Duodenal mucosa (tissue), 2 donors: ENCODE measurements around the gene DOCK2.

Source experiments
- H3K27ac ChIP-seq: one replicate; pipeline ENCODE4 v1.7.0; 2013; ENCODE audit warnings: low read depth, low read length
- H3K27me3 ChIP-seq, 2 donors: one replicate each; pipeline ENCODE4 v1.7.0; 2013; ENCODE audit warnings: low read length in 2 of 2, control low read depth in 1 of 2; ENCODE audit not compliant: insufficient read depth in 2 of 2, control insufficient read depth in 1 of 2
- H3K36me3 ChIP-seq, 2 donors: one replicate each; pipeline ENCODE4 v1.7.0; 2013; ENCODE audit warnings: low read length in 2 of 2, control low read depth in 1 of 2; ENCODE audit not compliant: insufficient read depth in 2 of 2, control insufficient read depth in 1 of 2
- H3K4me1 ChIP-seq, 2 donors: one replicate each; pipeline ENCODE4 v1.7.0; 2013; ENCODE audit warnings: low read length in 2 of 2, control low read depth in 1 of 2; ENCODE audit not compliant: insufficient read depth in 2 of 2, control insufficient read depth in 1 of 2
- H3K4me3 ChIP-seq, 2 donors: one replicate each; pipeline ENCODE4 v1.7.0; 2013; ENCODE audit warnings: low read length in 2 of 2, low read depth in 1 of 2
- H3K9ac ChIP-seq, 2 donors: one replicate each; pipeline ENCODE4 v1.7.0; 2013; ENCODE audit warnings: low read length in 2 of 2, low read depth in 1 of 2
- H3K9me3 ChIP-seq, 2 donors: one replicate each; pipeline ENCODE4 v1.7.0; 2013; ENCODE audit warnings: low read length in 2 of 2, control low read depth in 1 of 2; ENCODE audit not compliant: control insufficient read depth in 1 of 2

Gene DOCK2

DNA sequence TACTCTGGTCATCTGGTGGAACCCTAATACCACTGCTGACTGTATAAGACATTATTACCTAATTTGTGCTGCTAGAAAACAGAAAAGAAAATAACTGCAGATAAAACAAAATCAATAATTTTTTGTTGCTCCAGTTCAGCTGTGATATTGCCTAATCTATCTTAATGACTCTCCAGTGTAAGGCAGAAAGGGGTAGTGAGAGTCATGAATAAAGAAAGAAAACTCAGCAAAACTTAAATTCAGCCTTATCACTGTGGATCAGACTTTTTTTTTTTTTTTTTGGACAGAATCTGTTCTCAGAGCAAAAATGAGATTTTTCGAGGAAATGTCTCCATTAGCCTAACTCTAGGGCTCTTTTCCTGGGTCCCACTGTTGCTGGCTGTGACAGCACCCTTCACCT, 1.1 kb upstream of the DOCK2 start:
- Histone ChIP-seq H3K36me3 (no peaks in the 10 kb centered on the region), H3K9me3 (peaks cover 2 to 7% of the 10 kb centered on the region in 2 donors), H3K4me1 (peaks cover 6 to 7% of the 10 kb centered on the region in 2 donors), H3K27me3 (no peaks in the 10 kb centered on the region), H3K9ac (no peak overlapping the region), H3K4me3 (no peak overlapping the region), H3K27ac (no peak overlapping the region)

DNA sequence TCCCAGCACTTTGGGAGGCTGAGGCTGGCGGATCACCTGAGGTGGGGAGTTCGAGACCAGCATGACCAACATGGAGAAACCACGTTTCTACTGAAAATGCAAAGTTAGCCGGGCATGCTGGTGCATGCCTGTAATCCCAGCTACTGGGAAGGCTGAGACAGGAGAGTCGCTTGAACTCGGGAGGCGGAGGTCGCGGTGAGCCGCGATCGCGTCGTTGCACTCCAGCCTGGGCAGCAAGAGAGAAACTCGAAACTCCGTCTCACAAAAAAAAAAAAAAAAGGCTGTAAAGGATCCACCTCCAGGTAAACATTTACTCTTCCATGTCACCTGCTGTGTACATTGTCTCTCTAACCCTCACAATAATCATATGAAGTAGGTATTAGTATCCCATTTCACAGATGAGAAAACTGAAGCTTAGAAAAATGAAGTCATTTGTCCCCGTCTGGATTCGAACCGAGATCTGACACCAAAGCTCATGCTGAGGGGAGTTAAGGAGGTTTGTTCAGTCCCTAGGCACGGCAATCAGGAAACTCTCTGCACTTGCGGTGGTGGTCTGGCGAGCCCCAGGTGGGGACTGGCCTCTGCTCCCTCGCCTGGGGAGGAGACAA, 494 bp upstream of the DOCK2 start:
- no peak overlapping the region for H3K9ac ChIP-seq
- peak overlapping the region; percentile 57 to 75 for H3K4me3 ChIP-seq
- peaks cover 6 to 7% of the 10 kb centered on the region in 2 donors for H3K4me1 ChIP-seq
- H3K27me3 ChIP-seq: no peaks in the 10 kb centered on the region
- H3K9me3 ChIP-seq: peaks cover 2 to 7% of the 10 kb centered on the region in 2 donors
- H3K36me3 ChIP-seq: no peaks in the 10 kb centered on the region
- no peak overlapping the region for H3K27ac ChIP-seq

DNA sequence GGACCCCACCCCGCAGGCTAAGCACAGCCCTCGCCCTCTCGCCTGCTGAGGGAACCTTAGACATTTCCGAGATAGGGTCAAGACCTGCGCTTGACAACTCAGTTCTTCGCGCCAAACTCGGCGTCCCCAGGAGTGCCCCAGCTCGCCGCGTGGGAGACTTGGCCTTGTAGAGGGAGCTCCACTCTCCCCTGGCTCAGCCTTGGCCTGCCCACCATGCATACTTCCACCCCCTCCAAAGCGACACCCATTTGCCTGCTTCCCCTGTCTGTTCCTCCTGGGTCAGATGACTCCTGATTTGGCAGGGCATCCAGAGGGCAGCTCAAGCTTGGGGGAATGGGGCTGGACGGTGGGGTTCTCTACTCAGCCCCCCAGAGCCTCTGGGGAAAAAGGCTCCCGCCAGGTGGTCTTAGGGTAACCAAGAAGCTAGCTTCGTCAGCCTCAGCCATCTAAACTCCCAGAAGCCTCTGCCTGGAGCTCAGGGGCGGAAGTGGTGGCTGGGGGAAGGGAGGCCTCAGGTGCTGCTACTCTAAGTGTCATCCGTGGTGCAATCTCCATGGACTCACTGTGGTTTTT, 560 bp downstream of the DOCK2 start:
- Histone ChIP-seq H3K9ac (peak overlapping the region; percentile 21 to 38), H3K27me3 (no peaks in the 10 kb centered on the region), H3K4me1 (peaks cover 6 to 7% of the 10 kb centered on the region in 2 donors), H3K4me3 (peak overlapping the region; percentile 67 to 75), H3K9me3 (peaks cover 2 to 7% of the 10 kb centered on the region in 2 donors), H3K36me3 (no peaks in the 10 kb centered on the region), H3K27ac (no peak overlapping the region)

DNA sequence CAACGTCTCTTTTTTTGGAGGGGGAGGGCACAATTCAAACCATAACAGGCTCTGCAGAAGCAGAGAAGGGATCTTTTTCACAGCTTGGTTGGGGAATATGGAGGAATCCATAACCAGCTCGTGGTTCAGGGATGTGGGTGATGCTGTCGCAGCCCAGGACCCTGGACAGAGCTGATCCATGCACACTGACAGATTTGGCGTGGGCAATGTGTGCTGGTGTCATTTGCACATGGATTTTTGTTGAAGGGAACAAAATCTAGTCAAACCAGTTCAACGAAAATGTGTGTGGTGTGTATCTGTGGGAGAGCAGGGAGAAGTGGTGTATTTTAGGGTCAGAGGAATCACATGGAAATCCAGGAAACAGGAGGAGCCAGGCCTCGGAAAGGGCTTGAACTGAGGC, 4.2 kb downstream of the DOCK2 start:
- Histone ChIP-seq H3K27me3 (no peaks in the 10 kb centered on the region), H3K36me3 (no peaks in the 10 kb centered on the region), H3K9me3 (peaks cover 2 to 7% of the 10 kb centered on the region in 2 donors), H3K9ac (no peak overlapping the region), H3K4me1 (peaks cover 6 to 7% of the 10 kb centered on the region in 2 donors), H3K27ac (no peak overlapping the region), H3K4me3 (no peak overlapping the region)

DNA sequence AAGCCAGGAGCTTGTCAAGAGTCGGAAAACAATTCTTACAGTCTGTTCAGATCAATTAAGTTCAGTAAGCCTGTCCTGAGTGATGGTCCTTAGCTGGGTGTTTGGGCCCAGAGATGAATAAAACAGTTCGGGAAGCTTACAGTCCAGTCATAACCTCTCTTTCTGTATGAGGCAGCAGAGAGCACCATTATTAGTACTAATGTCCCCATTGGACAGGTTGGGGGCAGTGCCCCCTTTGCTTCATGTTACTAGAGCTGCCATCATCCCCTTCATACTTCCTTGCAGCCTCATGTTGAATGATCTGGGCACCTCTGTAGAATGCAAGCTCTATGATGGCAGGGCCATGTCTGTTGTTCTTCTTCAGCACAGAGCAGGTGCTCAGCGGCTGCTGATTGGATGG, 9.8 kb downstream of the DOCK2 start:
- Histone ChIP-seq H3K9me3 (no peaks in the 10 kb centered on the region), H3K36me3 (no peaks in the 10 kb centered on the region), H3K27ac (no peak overlapping the region), H3K4me3 (no peak overlapping the region), H3K9ac (no peak overlapping the region), H3K27me3 (no peaks in the 10 kb centered on the region), H3K4me1 (peaks cover 30 to 36% of the 10 kb centered on the region in 2 donors)

DNA sequence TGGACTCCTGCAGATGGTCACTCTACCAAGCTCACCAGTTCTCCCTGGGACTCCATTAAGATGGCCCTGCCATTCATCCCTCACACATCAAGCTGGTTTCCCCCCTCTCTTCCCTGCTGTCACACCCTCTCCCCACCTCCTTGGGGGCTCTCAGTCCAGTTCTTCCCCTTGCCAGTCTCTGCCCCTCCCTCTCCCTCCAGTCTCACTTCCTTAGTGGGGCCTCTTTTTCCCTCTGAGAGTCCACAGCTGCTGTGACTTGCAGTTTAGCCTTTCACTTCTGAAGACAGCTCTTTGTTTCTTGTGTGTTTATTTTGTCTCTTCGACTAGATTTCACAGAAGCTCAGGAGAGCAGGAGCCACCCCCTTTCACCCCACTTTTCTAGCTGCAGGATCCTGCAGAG, 10.5 kb downstream of the DOCK2 start:
- H3K4me1 ChIP-seq: peaks cover 32 to 43% of the 10 kb centered on the region in 2 donors
- H3K27ac ChIP-seq: no peak overlapping the region
- H3K36me3 ChIP-seq: no peaks in the 10 kb centered on the region
- H3K27me3 ChIP-seq: no peaks in the 10 kb centered on the region
- H3K4me3 ChIP-seq: no peak overlapping the region
- H3K9me3 ChIP-seq: no peaks in the 10 kb centered on the region
- H3K9ac ChIP-seq: no peak overlapping the region

DNA sequence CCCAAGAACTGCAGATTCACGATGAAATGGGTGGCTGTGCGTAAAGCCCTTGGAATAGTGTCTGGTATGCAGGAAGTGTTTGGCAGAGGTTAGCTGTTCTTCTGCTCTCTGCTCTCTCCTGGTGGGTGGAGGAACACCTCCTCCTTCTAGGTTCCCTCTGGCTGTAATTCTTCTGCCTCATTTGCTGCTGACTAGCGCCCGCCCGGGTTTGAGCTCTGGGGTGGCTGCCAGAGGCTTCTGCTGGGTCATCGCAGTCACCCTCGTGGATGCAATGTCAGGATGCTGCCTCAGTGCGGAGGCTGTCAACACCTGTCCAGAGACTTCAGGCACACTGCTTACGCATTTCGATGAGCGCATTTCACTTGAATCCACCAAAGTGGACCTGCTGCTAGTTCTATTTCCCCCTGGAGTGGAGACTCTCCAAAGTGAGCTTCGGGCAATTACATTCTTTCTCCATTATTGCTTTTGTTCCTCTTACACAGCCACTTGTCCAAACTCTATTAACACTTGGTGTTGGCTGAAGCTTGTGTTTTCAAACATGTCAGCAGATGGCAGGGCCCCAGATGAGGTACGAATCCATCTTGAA, 11.7 kb downstream of the DOCK2 start:
- Histone ChIP-seq H3K27me3 (no peaks in the 10 kb centered on the region), H3K27ac (no peak overlapping the region)

DNA sequence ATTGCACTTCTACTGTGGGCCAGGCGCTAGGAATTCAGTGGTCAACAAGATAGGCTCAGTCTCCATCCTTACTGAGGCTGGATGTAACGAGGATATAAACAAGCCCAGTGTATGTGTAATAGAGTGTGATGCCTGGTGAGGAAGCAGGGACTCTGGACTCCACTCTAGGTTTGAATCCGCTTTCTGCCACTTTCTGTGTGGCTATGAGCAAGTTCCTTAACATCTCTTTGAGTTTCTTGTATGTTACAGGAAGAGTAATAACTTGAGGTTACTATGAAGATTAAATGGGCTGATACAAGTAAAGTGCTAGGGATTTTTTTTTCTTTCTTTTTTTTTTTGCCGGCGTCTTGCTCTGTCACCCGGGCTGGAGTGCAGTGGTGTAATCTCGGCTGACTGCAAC, 12.4 kb downstream of the DOCK2 start:
- H3K4me3 ChIP-seq: no peak overlapping the region
- H3K4me1 ChIP-seq: peaks cover 32 to 44% of the 10 kb centered on the region in 2 donors
- H3K36me3 ChIP-seq: no peaks in the 10 kb centered on the region
- no peaks in the 10 kb centered on the region for H3K27me3 ChIP-seq
- no peak overlapping the region for H3K9ac ChIP-seq
- H3K9me3 ChIP-seq: no peaks in the 10 kb centered on the region
- H3K27ac ChIP-seq: no peak overlapping the region

More for the DNA sequence above, 11.7 kb downstream of the DOCK2 start:
- Histone ChIP-seq H3K9me3 (no peaks in the 10 kb centered on the region), H3K36me3 (no peaks in the 10 kb centered on the region), H3K4me3 (no peak overlapping the region), H3K9ac (no peak overlapping the region), H3K4me1 (peaks cover 32 to 44% of the 10 kb centered on the region in 2 donors)

DNA sequence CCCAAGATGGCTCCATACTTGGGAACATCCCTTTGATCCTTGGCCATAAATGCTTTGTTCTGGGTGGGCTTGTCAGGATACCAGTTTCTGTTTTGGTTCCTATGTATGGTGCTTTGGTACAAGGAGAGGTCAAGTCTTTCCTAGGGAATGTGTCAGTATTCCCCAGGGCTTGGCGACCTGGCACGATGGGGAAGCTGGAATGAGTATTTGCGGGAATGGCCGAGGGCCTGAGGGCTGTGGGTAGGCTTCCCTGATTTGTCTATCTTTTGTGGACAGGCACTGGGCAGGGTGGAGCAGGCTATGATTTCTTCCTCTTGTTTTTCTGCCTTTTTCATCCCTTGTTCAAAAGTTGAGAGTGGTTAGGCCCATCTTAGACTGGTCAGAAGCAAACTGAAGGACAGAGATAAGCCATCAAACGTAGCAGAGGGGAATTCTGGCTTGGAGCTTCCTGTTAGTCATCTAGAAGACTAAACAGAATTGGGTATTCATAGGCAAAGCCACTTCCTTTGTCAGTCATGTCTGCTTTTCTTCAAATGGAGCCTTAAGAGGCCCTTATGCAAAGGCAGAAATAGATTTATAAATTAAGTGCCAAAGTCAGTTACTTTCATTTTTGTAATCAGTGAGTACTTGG, 13.7 kb downstream of the DOCK2 start:
- Histone ChIP-seq H3K27ac (no peak overlapping the region), H3K36me3 (no peaks in the 10 kb centered on the region), H3K4me1 (peaks cover 32 to 47% of the 10 kb centered on the region in 2 donors)

DNA sequence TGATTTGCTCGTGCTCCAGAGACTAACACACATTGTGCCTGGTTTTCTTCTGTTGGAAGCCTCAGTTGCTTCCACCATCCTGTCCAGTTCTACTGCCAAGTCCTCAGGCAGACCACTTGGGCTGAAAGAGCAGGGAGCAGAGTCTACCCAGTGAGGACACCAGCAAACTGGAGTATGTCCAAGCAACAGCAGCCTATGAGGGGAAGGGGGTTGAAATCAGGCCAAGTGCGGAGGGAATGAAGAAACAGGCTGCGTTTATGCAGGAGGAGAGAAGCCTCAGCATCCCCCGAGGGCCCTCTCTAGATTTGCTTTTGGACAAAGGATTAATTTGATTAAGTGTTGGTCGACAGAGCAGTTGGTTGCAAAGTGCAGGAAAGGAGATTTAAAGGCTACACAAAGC, 14.5 kb downstream of the DOCK2 start:
- H3K36me3 ChIP-seq: no peaks in the 10 kb centered on the region
- peaks cover 32 to 47% of the 10 kb centered on the region in 2 donors for H3K4me1 ChIP-seq
- H3K27ac ChIP-seq: no peak overlapping the region
- no peaks in the 10 kb centered on the region for H3K9me3 ChIP-seq
- H3K4me3 ChIP-seq: peak overlapping the region in 1 of 2 donors; percentile 25
- H3K27me3 ChIP-seq: no peaks in the 10 kb centered on the region
- no peak overlapping the region for H3K9ac ChIP-seq

More for the DNA sequence above, 13.7 kb downstream of the DOCK2 start:
- H3K9ac ChIP-seq: no peak overlapping the region
- H3K4me3 ChIP-seq: peak overlapping the region in 1 of 2 donors; percentile 6
- no peaks in the 10 kb centered on the region for H3K27me3 ChIP-seq
- H3K9me3 ChIP-seq: no peaks in the 10 kb centered on the region
